Epithelial cell of esophagus (primary cell): ENCODE data around the gene EPHA4.

Source experiments
- DNase-seq: peaks from one replicate; pipeline ENCODE4 v3.0.0; 2010; ENCODE audit warnings: low read depth
- H3K4me3 ChIP-seq: 2 replicates; pipeline ENCODE4 v1.5.1; 2011; ENCODE audit warnings: mild to moderate bottlenecking, low read length, control low read depth
- CTCF ChIP-seq: IDR thresholded peaks from 2 replicates; pipeline ENCODE4 v1.5.1; 2011; ENCODE audit warnings: low read depth, mild to moderate bottlenecking, low read length, control low read depth, inconsistent platforms; ENCODE audit not compliant: insufficient read depth; ENCODE audit errors: missing control alignments

The EPHA4 gene

GRCh38 chr2:221530653-221531037 lies 41.5 kb downstream of the EPHA4 start:
- H3K4me3 ChIP-seq, result no peak overlapping the region

GRCh38 chr2:221529943-221530652 lies 42.0 kb downstream of the EPHA4 start:
- no peak overlapping the region for H3K4me3 ChIP-seq
- peak; percentile 95 for DNase-seq
- TF ChIP-seq CTCF, result no peak

More at GRCh38 chr2:221530653-221531037, 41.5 kb downstream of the EPHA4 start:
- TF ChIP-seq CTCF, result no peak
- DNase-seq, result no peak

- H3K4me3 ChIP-seq, result no peak overlapping the region
- no peak for DNase-seq
- TF ChIP-seq CTCF, result no peak
These were observed 42.7 kb downstream of the EPHA4 start for GRCh38 chr2:221529177-221529942.

GRCh38 chr2:221527776-221528309 lies 44.3 kb downstream of the EPHA4 start:
- TF ChIP-seq CTCF, result no peak
- no peak for DNase-seq

GRCh38 chr2:221524158-221524557 lies 47.9 kb downstream of the EPHA4 start:
- no peak for DNase-seq
- no peak overlapping the region for H3K4me3 ChIP-seq
- TF ChIP-seq CTCF, result no peak

More at GRCh38 chr2:221527776-221528309, 44.3 kb downstream of the EPHA4 start:
- no peak overlapping the region for H3K4me3 ChIP-seq

- DNase-seq, result no peak
- TF ChIP-seq CTCF, result no peak
- no peak overlapping the region for H3K4me3 ChIP-seq
These were observed 50.8 kb downstream of the EPHA4 start for GRCh38 chr2:221521233-221521845.
